ENCODE results near the gene VAV3.
A peak's percentile ranks its signal among the peaks of the same experiment; 100 is the strongest.

VAV3 gene

DNA sequence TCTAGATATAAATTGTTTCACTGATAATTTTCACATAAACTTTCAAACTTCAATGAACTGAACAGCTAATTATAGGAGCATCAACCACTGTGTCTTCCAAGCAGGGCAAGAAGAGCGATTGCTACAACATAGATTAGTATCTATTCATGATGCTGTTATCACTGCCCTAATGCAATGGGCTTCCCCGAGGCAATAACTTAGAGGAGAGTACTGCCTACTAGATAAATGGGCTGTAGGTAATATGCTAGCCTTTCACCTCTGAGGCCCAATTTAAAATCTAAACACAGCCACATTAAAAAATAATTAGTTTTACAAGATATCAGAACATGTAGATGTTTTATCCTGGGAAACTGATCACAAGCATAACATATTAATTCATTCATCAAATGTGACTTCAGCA, 318.0 kb downstream of the VAV3 start:
- no peak for DNase-seq (ENCODE audit: low read depth)

DNA sequence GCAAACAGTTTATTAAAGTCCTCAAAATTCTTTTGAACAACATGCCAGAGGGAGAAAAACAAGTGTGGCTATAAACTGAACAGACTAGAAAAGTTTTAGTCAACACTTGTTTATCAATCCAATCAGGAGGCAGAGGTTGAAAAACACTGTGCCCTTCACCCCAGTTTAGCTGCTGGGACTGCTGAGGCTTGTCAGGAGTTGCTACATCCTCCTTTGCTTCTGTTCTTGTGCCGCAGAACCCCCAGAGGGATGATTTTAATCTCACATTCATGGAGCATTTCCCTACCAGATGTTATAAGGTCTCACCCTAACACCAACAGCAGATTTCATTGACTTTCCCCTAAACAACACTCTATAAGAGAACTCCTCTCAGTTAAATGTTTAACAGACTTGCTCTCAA, 321.2 kb downstream of the VAV3 start:
- DNase-seq (ENCODE audit: low read depth) = no peak

GRCh38 chr1:107640207-107640606, 324.8 kb downstream of the VAV3 start:
- DNase-seq (ENCODE audit: low read depth) = no peak

GRCh38 chr1:107637101-107637500, 327.9 kb downstream of the VAV3 start:
- DNase-seq (ENCODE audit: low read depth) = no peak

- no peak for DNase-seq (ENCODE audit: low read depth)
These were observed 331.4 kb downstream of the VAV3 start for GRCh38 chr1:107633596-107633995.

DNA sequence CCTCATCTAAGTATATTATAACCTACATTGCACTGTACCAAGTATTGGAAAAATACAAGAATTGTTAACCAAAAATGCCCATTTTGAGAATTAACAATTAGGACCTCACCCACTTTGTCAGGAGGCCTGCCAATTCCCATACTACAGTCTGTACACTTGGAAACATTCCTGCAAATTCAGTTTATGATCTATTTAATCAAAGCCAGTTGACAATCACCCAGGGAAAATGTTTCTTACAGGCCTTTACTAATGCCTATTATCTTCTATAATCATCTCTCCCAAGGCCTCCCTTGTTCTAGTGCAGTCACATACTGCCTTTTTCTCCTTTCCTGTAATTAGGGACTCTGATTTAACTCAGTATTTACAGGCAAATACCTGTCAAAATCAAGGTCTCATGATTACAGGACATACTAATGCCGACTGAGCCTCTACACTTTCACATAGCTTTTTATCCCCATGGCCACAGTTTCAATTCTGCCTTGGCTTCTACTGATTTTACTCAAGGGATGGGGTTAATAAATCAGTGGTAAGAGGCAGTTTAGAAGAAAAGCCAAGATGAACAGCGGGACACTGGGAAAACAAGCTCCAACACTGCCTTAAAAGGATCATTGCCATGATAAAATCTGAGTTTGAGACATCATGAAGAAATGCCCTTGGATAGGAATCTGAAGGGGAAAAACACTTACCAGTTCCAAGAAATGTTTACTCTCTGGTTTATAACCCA, 338.7 kb downstream of the VAV3 start:
- DNase-seq (ENCODE audit: low read depth) = peak; percentile 41

GRCh38 chr1:107625405-107626029, 339.5 kb downstream of the VAV3 start:
- DNase-seq (ENCODE audit: low read depth) = no peak

- no peak for DNase-seq (ENCODE audit: low read depth)
These were observed 341.5 kb downstream of the VAV3 start for GRCh38 chr1:107623431-107623830.

- DNase-seq (ENCODE audit: low read depth) = peak; percentile 22
These were observed 342.0 kb downstream of the VAV3 start for GRCh38 chr1:107622966-107623365.

- no peak for DNase-seq (ENCODE audit: low read depth)
These were observed 342.4 kb downstream of the VAV3 start for GRCh38 chr1:107622535-107622934.

- DNase-seq (ENCODE audit: low read depth) = no peak
These were observed 344.2 kb downstream of the VAV3 start for GRCh38 chr1:107620753-107621152.

GRCh38 chr1:107618539-107618938, 346.4 kb downstream of the VAV3 start:
- DNase-seq (ENCODE audit: low read depth) = no peak

DNA sequence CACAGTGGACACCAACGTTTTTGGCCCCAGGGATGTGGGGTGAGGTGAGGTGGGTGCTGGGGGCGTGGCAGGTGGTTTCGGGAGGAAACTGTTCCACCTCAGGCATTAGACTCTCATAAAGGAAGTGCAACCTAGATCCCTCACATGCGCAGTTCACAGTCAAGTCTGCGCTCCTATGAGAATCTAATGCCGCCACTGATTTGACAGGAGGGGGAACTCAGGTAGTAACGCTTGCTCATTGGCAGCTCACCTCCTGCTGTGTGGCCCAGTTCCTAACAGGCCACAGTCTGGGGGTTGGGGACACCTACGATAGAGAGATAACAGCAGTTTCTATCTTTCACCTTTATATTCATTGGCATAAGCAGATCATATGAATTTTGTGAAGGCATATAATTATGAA, 347.1 kb downstream of the VAV3 start:
- DNase-seq (ENCODE audit: low read depth) = no peak

DNA sequence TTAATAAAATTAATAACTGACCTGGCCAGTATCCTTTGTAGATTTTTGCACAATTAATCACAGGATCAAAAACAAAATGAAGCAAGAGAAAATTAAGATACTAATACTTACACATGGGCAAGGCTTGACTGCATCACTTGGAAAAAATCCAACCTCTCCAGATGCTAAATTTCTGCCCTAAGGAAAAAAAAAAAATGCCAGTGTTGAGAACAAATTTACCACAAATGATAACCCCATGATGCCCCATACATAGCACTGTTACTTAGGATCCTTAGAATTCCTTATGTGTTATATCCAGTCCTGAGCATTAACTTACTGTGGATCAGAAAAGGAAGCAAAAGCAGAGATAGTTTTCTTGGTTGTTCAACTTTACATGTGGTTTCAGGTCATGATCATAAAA, 347.5 kb downstream of the VAV3 start:
- DNase-seq (ENCODE audit: low read depth) = no peak

DNA sequence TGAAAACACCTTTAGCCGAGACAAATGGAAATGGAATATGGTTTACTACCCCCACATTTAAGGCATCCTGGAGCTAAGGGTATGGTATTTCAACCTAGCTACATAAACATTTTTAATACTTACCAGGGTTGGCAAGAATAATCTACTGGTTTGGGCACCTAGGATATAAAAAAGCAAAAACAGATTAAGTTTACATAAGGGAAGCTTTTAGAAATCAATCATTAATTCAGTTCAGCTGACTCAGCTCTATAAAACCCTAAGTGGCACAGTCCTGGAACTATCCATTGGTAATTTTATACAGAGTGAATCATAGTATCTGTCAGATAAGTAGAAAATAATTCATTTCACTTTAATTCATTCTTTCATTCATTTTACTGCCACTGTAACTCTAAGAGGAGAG, 355.2 kb downstream of the VAV3 start:
- DNase-seq (ENCODE audit: low read depth) = no peak

- DNase-seq (ENCODE audit: low read depth) = no peak
These were observed 360.2 kb downstream of the VAV3 start for GRCh38 chr1:107604825-107605224.

- DNase-seq (ENCODE audit: low read depth) = no peak
These were observed 364.3 kb downstream of the VAV3 start for GRCh38 chr1:107600607-107601160.

DNA sequence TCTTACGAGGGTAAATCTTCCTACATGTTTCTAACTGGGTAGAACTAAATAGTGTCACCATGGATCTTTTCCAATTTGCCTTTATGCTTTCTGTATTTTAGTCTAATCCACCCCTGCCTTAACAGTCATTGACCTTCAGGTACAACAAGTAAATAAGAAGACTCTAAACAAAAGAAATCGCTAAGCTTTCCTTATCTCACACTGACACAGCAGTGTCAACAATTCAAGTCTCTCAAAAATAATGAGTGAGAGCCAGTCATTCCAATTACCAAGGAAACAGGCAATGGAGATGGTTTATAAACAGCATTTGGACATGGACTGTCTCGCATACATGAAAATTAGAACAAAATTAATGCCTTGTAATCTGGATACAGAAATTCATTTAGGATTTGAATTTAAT, 365.8 kb downstream of the VAV3 start:
- DNase-seq (ENCODE audit: low read depth) = no peak

DNA sequence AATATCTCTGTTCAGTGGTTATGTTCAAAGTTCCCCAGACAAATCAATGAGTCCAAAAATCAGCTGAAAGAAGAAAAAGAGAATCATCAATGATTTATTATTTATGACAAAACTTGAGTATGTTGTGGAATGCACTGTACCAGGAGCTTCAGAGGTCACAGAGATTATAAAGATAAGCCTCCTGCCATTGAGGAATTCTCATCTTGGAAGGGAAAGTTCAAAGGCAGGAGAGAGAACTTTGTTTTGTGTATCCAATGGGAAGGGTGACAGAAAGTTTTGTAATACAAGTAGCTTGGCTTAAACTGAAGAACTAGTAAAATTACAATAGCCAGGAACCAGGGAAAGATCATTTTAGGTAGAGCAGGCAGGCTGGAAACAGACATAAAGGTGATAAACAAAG, 367.7 kb downstream of the VAV3 start:
- DNase-seq (ENCODE audit: low read depth) = no peak

GRCh38 chr1:107594536-107594935, 370.4 kb downstream of the VAV3 start:
- DNase-seq (ENCODE audit: low read depth) = no peak

GRCh38 chr1:107593501-107594209, 371.3 kb downstream of the VAV3 start:
- no peak for DNase-seq (ENCODE audit: low read depth)

GRCh38 chr1:107590900-107591622, 373.9 kb downstream of the VAV3 start:
- no peak for DNase-seq (ENCODE audit: low read depth)
